ENCODE measurements around the gene ZCCHC17.
A peak's percentile ranks its signal among the peaks of the same experiment; 100 is the strongest.

Gene ZCCHC17

GRCh38 chr1:31397360-31398095, 100.7 kb downstream of the ZCCHC17 start:
- DNase-seq: no peak

GRCh38 chr1:31398246-31398645, 101.4 kb downstream of the ZCCHC17 start:
- no peak for DNase-seq

- no peak for DNase-seq
Measured at GRCh38 chr1:31399976-31400375, 103.1 kb downstream of the ZCCHC17 start.

GRCh38 chr1:31400393-31400792, 103.6 kb downstream of the ZCCHC17 start:
- no peak for DNase-seq

- no peak for DNase-seq
Measured at GRCh38 chr1:31401241-31401640, 104.4 kb downstream of the ZCCHC17 start.

- DNase-seq: no peak
Measured at GRCh38 chr1:31405578-31406245, 108.9 kb downstream of the ZCCHC17 start.

- DNase-seq: no peak
Measured at GRCh38 chr1:31407029-31407626, 110.3 kb downstream of the ZCCHC17 start.

GRCh38 chr1:31408788-31409318, 112.0 kb downstream of the ZCCHC17 start:
- no peak for DNase-seq

- no peak for DNase-seq
Measured at GRCh38 chr1:31409946-31410858, 113.4 kb downstream of the ZCCHC17 start.

GRCh38 chr1:31410871-31411270, 114.0 kb downstream of the ZCCHC17 start:
- no peak for DNase-seq

- no peak for DNase-seq
Measured at GRCh38 chr1:31412205-31412604, 115.4 kb downstream of the ZCCHC17 start.

GRCh38 chr1:31412732-31413404, 116.0 kb downstream of the ZCCHC17 start, which contains the start of gene SERINC2:
Gene SERINC2 (plus strand): TSS chr1:31413213. CDS start chr1:31413266, 53 bp downstream.
- DNase-seq: peak in 1 of 4 experiments; percentile 26

- no peak for DNase-seq
Measured at GRCh38 chr1:31413405-31414001, 116.7 kb downstream of the ZCCHC17 start.

Data from activated naive CD4-positive, alpha-beta T cell (primary cell).